VCaP (cell line): Measurements from ENCODE around the gene MSL1.

Experiments used
- H3K27ac ChIP-seq: fragments of 450-650 bp; 2 replicates; pipeline ENCODE4 v1.5.1; 2017
- CTCF ChIP-seq: fragments of 450-650 bp; conservative IDR thresholded peaks from 2 replicates; pipeline ENCODE4 v1.5.1; 2017; ENCODE audit warnings: mild to moderate bottlenecking, moderate library complexity

Gene MSL1

GRCh38 chr17:40108970-40109824, 12.6 kb upstream of the MSL1 start:
- H3K27ac ChIP-seq = peak overlapping the region; percentile 62; the same call in 1 of the 2 replicates
- TF ChIP-seq CTCF = no peak

GRCh38 chr17:40110026-40110845, 11.5 kb upstream of the MSL1 start:
- H3K27ac ChIP-seq = peak overlapping the region; percentile 99
- no peak for TF ChIP-seq CTCF

- TF ChIP-seq CTCF = peak; percentile 86
Measured at GRCh38 chr17:40111221-40112128, 10.3 kb upstream of the MSL1 start.

GRCh38 chr17:40112191-40112711, 9.5 kb upstream of the MSL1 start:
- peak overlapping the region; percentile 99 for H3K27ac ChIP-seq
- TF ChIP-seq CTCF = no peak

More at GRCh38 chr17:40111221-40112128, 10.3 kb upstream of the MSL1 start:
- peak overlapping the region; percentile 99 for H3K27ac ChIP-seq

GRCh38 chr17:40112718-40113109, 9.1 kb upstream of the MSL1 start:
- peak overlapping the region; percentile 99 for H3K27ac ChIP-seq
- no peak for TF ChIP-seq CTCF

- TF ChIP-seq CTCF = peak; percentile 91
- H3K27ac ChIP-seq = peak overlapping the region; percentile 99
Measured at GRCh38 chr17:40113110-40113906, 8.5 kb upstream of the MSL1 start.
